GM12865 (cell line): Measurements from ENCODE around the gene SRRM2.

Source experiments
- DNase-seq: peaks from one replicate; pipeline ENCODE4 v3.0.0; 2010; ENCODE audit warnings: low read depth
- H3K4me3 ChIP-seq: 2 replicates; pipeline ENCODE4 v1.5.1; 2011; ENCODE audit warnings: mild to moderate bottlenecking, low read depth, low read length, control low read depth
- TF ChIP-seq, protein P1 (sequence below): IDR thresholded peaks from 2 replicates; pipeline ENCODE4 v1.5.1; 2011; ENCODE audit warnings: low read length, control low read depth, low read depth, inconsistent platforms; ENCODE audit not compliant: insufficient read depth; ENCODE audit errors: missing control alignments

SRRM2 gene

DNA sequence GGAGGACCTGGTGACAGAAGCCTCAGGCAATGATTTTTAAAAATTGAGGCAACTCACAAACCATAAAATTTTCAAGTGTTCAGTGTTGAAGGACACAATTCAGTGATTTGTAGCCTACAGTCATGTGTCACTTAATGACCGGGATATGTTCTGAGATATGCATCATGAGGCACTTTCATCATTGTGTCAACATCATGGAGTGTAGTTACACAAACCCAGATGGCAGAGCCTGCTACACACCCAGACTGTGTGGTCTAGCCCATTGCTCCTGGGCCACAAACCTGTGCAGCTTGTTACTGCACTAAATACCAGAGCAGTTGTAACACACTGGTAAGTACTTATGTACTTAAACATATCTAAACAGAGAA is 47.4 kb downstream of the SRRM2 start:
- TF ChIP-seq, protein P1, sequence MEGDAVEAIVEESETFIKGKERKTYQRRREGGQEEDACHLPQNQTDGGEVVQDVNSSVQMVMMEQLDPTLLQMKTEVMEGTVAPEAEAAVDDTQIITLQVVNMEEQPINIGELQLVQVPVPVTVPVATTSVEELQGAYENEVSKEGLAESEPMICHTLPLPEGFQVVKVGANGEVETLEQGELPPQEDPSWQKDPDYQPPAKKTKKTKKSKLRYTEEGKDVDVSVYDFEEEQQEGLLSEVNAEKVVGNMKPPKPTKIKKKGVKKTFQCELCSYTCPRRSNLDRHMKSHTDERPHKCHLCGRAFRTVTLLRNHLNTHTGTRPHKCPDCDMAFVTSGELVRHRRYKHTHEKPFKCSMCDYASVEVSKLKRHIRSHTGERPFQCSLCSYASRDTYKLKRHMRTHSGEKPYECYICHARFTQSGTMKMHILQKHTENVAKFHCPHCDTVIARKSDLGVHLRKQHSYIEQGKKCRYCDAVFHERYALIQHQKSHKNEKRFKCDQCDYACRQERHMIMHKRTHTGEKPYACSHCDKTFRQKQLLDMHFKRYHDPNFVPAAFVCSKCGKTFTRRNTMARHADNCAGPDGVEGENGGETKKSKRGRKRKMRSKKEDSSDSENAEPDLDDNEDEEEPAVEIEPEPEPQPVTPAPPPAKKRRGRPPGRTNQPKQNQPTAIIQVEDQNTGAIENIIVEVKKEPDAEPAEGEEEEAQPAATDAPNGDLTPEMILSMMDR = no peak
- no peak overlapping the region for H3K4me3 ChIP-seq
- DNase-seq = no peak

DNA sequence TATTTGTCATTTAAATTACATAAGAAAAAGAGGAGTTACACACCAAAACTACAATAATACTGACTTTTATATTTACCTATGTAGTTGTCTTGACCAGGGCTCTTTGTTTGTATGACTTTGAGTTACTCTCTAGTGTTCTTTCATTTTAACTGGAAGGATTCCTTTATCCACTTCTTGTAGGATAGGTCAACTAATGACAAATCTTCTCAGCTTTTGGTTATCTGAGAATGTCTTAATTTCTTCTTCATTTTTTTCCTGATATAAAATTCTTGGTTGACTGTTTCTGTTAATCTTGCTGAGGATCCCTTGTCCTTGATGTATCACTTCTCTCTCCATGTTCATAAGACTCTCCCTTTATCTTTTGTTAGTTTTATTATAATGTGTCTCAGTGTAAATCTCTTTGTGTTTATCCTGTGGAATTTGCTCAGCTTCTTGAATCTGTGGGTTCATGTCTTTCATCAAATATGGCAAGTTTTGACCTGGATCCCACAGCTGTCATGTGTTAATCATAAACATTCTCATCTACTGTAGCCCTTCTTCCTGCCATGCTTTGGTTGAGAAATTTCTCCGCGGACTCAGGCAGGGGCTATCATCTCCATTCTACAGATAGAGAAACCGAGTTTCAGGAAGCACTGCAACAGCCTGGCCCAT is 51.2 kb downstream of the SRRM2 start:
- TF ChIP-seq, protein P1 = no peak
- H3K4me3 ChIP-seq = no peak overlapping the region
- no peak for DNase-seq

DNA sequence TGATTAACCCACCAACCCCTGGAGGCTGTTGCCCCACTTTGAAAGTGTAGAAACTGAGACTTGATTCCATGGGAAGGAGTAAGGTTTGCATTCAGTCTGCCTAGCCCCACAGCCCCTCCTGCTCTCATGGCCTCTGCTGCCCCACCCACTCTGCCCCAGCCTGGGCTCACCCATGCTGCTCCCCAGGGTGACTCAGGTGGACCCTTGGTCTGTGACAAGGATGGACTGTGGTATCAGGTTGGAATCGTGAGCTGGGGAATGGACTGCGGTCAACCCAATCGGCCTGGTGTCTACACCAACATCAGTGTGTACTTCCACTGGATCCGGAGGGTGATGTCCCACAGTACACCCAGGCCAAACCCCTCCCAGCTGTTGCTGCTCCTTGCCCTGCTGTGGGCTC is 52.3 kb downstream of the SRRM2 start:
- TF ChIP-seq, protein P1 = no peak
- H3K4me3 ChIP-seq = no peak overlapping the region
- no peak for DNase-seq

DNA sequence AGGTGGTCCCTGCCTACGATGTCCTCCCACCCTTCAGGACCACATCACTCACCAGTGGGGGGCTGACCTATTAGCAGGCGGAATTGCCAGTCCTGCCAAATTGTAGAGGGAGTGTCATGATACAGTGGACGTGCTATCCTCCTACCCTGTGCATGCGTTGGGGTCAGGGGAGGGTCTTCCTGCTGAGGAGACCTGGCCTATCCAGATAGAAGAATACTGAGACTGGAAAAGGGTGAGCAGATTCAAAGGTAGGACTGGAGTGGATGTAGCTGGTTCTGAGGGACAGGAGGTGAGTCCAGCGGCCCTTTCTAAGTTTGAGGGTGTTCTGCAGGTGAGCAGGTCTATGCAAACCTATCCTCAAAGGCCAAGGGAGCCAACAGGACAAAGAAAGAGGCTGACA is 53.8 kb downstream of the SRRM2 start:
- DNase-seq = no peak
- H3K4me3 ChIP-seq = no peak overlapping the region

DNA sequence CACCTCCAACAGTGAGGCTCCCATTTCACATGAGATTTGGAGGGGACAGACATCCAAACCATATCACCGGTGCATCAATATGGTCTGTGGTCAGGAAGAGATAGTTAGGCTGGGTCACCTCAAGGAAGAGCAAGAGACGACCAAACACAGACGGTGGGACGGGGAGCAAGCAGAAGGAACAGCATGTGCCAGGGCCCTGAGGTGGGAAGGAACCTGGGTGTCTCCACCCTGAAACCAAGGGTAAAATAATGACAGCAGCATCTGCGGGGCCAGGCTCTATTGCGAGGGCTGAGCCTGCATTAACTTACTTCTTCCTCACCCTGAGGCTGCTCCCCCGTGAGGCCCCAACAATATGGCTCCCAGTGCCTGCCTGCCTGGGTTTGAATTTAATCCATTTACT is 55.7 kb downstream of the SRRM2 start:
- TF ChIP-seq, protein P1 = no peak
- DNase-seq = no peak
- no peak overlapping the region for H3K4me3 ChIP-seq

More for the DNA sequence above, 53.8 kb downstream of the SRRM2 start:
- TF ChIP-seq, protein P1 = no peak

DNA sequence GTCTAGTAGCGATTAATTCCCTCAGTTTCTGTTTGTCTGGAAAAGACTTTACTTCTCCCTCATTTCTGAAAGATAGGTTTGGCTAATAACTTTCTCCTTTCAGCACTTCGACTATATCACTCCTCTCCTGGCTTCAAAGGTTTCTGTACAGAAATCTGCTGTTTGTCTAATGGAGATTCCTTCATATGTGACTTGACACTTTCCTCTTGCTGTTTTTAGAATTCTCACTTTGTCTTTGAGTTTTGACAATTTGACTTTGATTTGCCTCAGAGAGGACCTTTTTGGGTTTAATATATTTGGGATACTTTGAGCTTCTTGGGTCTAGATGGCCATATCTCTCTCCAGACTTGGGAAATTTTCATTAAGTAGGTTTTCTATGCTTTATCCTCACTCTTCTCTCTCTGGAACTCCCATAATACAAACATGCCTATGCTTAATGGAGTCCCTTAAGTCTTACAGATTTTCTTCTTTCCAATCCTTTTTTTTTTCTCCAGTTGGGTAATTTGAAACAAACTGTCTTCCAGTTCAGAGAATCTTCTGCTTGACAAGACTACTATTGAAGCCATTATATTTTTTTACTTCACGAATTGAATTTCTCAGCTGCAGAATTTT is 56.8 kb downstream of the SRRM2 start:
- TF ChIP-seq, protein P1 = no peak

DNA sequence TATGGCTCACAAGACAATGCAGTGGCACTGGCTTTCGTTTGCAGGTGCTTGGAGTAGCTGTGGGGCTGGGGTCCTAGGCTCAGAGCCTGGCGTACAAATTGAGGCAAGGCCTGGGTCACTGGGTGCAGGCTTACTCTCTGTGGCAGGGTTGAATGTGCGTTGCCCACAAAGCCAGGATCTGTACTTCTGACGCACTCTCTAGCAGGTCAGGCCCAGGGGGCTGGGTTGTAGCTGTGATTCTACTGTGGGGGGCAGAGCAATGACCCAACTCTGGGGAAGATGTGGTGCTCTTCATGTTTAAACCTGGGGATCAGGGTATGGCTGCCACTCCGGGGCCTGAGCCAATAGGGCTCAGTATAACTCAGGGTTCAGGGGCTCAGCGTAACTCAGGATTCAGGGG is 58.2 kb downstream of the SRRM2 start:
- no peak for DNase-seq
- TF ChIP-seq, protein P1 = no peak
- no peak overlapping the region for H3K4me3 ChIP-seq

More for the DNA sequence above, 56.8 kb downstream of the SRRM2 start:
- DNase-seq = no peak
- no peak overlapping the region for H3K4me3 ChIP-seq
